GM21576 (cell line): ENCODE measurements around the gene UBE2U.
A peak's percentile ranks its signal among the peaks of the same experiment; 100 is the strongest.

Experiments used
- ATAC-seq: cut with Tn5 transposase; IDR thresholded peaks from one replicate; pipeline ENCODE4 v1.9.1; 2021; ENCODE audit warnings: mild to moderate bottlenecking, moderate library complexity; ENCODE audit not compliant: unreplicated experiment

The UBE2U gene

DNA sequence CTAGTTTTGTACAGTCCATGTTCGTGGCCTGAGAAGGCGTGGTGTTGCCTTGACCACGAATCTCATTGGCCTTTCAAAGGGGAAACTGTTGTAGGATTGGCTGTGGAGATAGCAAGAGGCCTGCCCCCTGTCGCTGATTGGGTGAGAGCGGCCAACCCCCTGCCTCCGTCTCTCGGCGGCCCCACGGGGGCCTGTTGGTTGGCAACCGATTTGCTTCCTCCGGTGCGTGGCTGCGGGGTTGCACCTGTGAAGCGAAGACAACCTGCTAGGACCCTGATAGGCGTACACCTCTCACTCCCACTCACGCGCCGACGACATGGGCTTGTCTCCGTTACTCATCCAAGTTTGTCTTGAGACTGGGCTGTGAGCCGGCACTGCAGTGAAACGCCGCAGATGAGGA, at the start of gene UBE2U:
TSS of gene UBE2U (plus strand) at position 204 of the 400 bp plus-strand sequence. CDS start 428 bp downstream, outside the sequence.
- ATAC-seq, result no peak

DNA sequence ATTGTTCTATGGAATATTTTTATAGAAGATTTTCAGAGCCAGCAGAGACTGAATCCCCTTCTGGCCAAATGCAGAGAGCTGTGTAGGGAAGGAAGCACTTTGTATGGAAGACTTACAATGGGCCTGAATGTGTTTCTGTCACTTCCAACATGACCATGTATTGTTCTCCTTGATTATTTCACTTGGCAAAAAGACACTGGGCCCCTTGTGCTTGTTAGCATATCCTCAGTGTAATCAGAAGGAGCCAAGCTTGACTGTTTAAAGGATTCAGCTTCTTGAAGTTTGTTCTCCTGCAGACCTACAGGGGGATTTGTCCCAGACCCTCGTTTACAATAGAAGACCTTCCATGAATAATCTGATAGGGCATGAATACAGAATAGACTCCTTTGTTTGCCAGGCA, 48.1 kb upstream of the UBE2U start:
- ATAC-seq, result no peak

GRCh38 chr1:64161357-64161941, 42.0 kb upstream of the UBE2U start:
- ATAC-seq, result no peak

DNA sequence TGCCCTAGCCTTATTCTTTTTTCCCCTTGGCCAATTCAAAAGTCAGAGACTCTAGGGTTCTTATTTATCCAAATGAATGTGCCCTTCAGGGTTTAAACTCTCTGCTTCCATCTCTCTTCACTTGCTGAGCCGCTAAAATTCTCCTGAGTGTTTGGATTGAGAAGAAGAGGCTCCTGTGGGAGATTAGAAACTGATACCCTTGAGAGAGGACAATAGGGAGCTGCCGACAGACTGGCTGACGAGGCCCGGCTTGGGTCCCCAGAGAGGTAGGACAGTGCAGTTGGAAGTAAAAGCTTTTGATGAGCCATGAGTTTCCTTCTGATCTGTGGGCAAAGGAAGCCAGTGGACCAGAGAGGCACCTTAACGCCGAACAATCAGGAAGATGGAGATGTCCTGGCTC, 41.3 kb upstream of the UBE2U start:
- ATAC-seq, result no peak

DNA sequence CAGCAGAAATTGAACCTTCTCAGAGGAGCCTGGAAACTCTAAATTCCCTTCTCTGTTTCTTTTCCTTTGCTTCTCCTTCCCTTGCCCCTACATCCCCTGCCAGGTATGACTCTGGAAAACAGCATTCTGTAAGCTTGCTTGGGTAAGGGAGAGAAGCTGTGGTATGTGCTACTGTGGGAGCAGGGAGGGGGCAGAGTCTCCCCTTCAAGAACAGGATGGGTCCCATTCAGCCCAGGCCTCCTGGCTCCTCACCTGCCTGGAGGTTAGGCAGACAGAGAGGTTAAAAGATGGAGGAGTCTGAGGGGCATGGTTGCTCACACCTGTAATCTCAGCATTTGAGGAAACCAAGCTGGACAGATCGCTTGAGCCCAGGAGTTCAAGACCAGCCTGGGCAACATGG, 40.6 kb upstream of the UBE2U start:
- ATAC-seq, result no peak

GRCh38 chr1:64163431-64163830, 40.0 kb upstream of the UBE2U start:
- no peak for ATAC-seq

DNA sequence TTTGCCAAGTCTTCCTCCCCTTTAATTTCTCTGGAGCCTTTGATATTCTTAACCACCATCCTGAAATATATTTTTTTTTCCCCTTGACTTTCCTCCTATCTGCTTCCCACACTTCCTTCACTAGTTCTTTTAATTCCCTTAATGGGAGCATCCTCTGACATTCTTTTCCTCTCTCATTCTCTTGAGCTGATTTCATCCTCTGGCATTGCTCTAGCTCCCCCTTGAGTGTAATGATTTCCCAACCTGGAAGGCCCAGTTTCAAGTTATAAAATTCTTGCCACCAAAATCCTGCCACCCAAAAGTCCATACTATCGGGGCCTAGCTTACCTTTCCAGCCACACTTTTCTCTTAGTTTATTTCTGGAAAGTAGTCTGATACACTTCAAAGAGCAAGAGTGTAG, 39.5 kb upstream of the UBE2U start:
- ATAC-seq, result no peak

DNA sequence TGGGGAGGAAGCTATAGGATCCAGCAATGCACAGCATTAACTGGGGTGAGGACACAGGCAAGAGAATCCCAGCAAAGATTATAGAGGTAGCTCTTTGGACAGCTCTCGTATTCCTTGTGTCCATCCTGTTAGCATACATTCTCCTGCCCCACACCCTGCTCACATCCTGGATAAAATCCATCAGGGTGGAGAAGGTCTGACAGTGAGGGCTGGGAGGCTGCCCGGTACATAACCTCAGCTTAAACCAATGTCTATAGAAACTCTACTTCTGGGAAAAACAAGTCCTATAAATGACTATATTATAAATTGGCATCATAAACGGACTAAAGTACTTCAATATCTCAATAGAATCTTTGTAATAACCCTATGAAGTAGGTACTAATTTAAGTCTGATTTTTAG, 36.8 kb upstream of the UBE2U start:
- ATAC-seq, result no peak

DNA sequence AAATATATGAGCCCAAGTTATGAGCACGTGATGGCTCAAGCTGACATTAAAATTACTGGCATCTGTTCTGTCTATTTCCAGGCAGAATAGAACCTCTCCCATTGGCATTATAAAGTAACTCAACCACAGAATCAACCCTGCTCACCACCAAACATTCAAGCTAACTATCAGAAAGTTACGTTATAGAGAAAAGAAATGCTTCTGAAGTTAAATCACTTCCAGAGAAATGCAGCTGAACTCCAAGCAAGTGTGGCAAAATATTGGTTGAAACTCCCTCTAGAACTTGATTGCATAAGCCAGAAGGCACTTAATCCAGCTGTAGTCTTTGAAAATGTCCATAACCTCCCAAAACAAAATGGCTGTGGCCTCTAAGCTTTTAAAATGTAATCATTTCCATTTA, 36.2 kb upstream of the UBE2U start:
- no peak for ATAC-seq

DNA sequence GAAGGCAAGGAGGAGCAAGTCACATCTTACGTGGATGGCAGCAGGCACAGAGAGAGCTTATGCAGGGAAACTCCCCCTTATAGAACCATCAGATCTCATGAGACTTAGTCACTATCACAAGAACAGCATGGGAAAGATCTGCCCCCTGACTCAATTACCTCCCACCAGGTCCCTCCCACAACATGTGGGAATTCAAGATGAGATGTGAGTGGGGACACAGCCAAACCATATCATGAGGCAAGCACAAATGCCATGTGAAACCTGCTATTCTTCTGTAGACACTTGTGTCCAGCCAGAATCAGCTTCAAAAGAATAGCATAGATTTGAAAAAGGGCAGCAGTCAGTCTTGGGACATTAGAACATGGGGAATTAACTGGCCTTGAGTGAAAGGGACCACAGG, 32.2 kb upstream of the UBE2U start:
- ATAC-seq, result no peak

GRCh38 chr1:64171797-64172281, 31.6 kb upstream of the UBE2U start:
- peak; percentile 63 for ATAC-seq

GRCh38 chr1:64172458-64172983, 30.9 kb upstream of the UBE2U start:
- peak; percentile 35 for ATAC-seq

DNA sequence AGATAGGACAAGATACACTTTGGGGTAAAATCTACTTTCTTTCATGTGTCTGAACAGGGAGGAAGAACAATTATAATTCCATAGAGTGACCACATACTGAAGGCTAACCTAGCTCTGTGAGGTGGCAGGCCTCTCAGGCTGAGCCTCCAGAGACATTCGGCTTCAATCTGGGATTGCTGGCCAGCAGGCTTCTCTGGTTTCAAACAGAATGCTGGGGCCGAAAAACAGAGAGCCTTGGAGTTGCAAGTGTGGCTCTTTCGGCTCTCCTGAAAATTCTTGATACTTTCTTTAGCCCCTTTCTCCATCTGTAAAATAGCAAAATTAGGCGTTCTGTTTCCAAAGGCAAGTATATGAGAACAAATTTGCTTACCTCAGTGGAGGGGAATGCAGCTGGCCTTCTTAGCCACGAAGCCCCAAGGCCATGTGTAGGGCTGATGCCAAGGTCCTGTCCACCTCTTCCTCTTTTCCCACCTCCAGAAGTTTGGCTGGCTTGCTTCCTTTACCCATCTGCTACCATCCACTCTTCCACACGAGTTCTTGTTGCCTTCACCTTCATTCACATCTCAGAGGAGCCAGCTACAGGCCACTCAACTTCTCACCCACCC, 30.0 kb upstream of the UBE2U start:
- no peak for ATAC-seq

GRCh38 chr1:64175639-64176038, 27.8 kb upstream of the UBE2U start:
- ATAC-seq, result no peak

GRCh38 chr1:64176659-64177058, 26.8 kb upstream of the UBE2U start:
- ATAC-seq, result no peak

DNA sequence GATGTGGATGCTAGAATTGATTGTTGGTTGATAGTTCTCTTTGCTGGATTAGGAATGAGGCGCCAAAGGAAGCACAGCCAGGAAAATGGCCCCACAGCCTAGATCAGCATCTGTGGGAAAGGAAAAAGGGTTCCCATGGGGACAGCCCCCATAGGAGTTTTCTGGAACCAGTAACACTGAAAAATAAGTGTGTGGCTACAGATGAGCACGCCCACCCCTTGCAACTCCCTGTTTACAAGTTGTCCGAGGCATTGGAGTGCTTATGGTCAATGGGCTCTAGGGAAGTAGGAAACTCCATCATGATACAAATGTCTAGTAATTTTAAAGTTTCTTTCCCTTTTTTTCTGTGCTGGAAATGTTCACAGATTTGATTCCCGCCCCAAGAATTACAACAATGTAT, 23.8 kb upstream of the UBE2U start:
- ATAC-seq, result no peak

- ATAC-seq, result no peak
These were observed 21.2 kb upstream of the UBE2U start for GRCh38 chr1:64182207-64182606.

GRCh38 chr1:64183395-64184002, 19.9 kb upstream of the UBE2U start:
- no peak for ATAC-seq

DNA sequence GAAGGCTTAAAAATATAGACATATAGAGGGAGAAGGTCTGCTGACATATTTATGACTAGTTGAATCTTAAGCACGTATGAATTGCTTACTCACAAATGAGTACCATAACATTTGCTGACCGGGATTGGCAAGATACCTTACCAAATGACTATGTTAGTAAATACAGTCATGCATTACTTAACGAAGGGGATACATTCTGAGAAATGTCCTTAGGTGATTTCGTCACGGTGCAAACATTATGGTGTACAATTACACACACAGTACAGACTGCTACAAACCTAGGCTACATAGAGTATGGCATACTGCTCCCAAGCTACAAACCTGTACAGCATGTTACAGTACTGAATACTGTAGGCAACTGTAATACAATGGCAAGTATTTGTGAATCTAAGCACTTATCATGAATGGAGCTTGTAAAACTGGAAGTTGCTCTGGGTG, 19.4 kb upstream of the UBE2U start:
- ATAC-seq, result no peak

- ATAC-seq, result no peak
These were observed 17.1 kb upstream of the UBE2U start for GRCh38 chr1:64186138-64186897.

DNA sequence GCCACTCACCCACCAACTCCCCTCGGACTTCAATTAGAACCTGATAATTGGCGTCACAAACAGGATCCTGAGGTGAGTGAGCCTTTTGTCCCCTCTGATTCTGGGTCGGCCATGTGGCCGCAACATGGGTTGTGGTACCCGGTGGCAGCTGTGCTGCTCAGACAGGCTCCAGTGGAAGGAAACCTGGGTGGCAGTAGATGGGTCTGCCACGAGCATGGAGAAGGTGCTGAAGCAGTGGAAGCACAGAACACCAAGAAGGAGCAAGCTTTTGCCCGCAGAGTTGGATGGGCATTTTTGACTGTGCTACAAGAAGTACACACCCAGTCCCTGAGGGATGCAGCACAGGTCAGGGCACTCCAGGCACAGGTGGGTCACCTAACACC, 16.5 kb upstream of the UBE2U start:
- no peak for ATAC-seq
